ENCODE measurements around the gene NCOA3.
A peak's percentile ranks its signal among the peaks of the same experiment; 100 is the strongest.

The NCOA3 gene

GRCh38 chr20:47667086-47667485, 165.4 kb downstream of the NCOA3 start:
- DNase-seq (ENCODE audit: low spot score) = no peak

GRCh38 chr20:47667531-47668312, 166.0 kb downstream of the NCOA3 start:
- no peak for DNase-seq (ENCODE audit: low spot score)

GRCh38 chr20:47668313-47669151, 166.8 kb downstream of the NCOA3 start:
- no peak for DNase-seq (ENCODE audit: low spot score)

GRCh38 chr20:47669152-47669425, 167.4 kb downstream of the NCOA3 start:
- DNase-seq (ENCODE audit: low spot score) = no peak

- no peak for DNase-seq (ENCODE audit: low spot score)
Observed at GRCh38 chr20:47669489-47669888, 167.8 kb downstream of the NCOA3 start.

- DNase-seq (ENCODE audit: low spot score) = no peak
Observed at GRCh38 chr20:47669927-47670890, 168.5 kb downstream of the NCOA3 start.

- DNase-seq (ENCODE audit: low spot score) = no peak
Observed at GRCh38 chr20:47670913-47671312, 169.2 kb downstream of the NCOA3 start.

- DNase-seq (ENCODE audit: low spot score) = no peak
Observed at GRCh38 chr20:47672166-47672565, 170.5 kb downstream of the NCOA3 start.

GRCh38 chr20:47672886-47673670, 171.4 kb downstream of the NCOA3 start:
- DNase-seq (ENCODE audit: low spot score) = no peak

- DNase-seq (ENCODE audit: low spot score) = no peak
Observed at GRCh38 chr20:47673671-47673955, 171.9 kb downstream of the NCOA3 start.

- no peak for DNase-seq (ENCODE audit: low spot score)
Observed at GRCh38 chr20:47674145-47674544, 172.5 kb downstream of the NCOA3 start.

GRCh38 chr20:47674686-47675085, 173.0 kb downstream of the NCOA3 start:
- DNase-seq (ENCODE audit: low spot score) = no peak

- no peak for DNase-seq (ENCODE audit: low spot score)
Observed at GRCh38 chr20:47675190-47676142, 173.8 kb downstream of the NCOA3 start.

- no peak for DNase-seq (ENCODE audit: low spot score)
Observed at GRCh38 chr20:47676219-47676721, 174.6 kb downstream of the NCOA3 start.

- no peak for DNase-seq (ENCODE audit: low spot score)
Observed at GRCh38 chr20:47676912-47677634, 175.4 kb downstream of the NCOA3 start.

- DNase-seq (ENCODE audit: low spot score) = peak; percentile 76
Observed at GRCh38 chr20:47677635-47678453, 176.2 kb downstream of the NCOA3 start.

- no peak for DNase-seq (ENCODE audit: low spot score)
Observed at GRCh38 chr20:47678536-47678935, 176.8 kb downstream of the NCOA3 start.

GRCh38 chr20:47679462-47679861, 177.8 kb downstream of the NCOA3 start:
- no peak for DNase-seq (ENCODE audit: low spot score)

All from germinal center (tissue), 1 donor.